Renal pelvis (tissue), 4 donors: ENCODE measurements around the gene CYFIP1. TPM values are rescaled to one million over a fixed set of nuclear protein-coding genes. Genes with fewer than 3 reads are reported as not detected.

Experiments used
- DNase-seq: peaks from one replicate; pipeline ENCODE4 v3.0.0-alpha.2; 2013
- polyA plus RNA-seq, 3 donors: library from polyadenylated mRNA; unstranded; fragments of 120-200 nt; gene quantifications; one replicate each; pipeline ENCODE4 v1.2.1, GENCODE V29; 2013; ENCODE audit not compliant: insufficient read length in 3 of 3

CYFIP1 gene
- polyA plus RNA-seq, 3 donors, result 95.7 to 102 (median 102) TPM

GRCh38 chr15:22823495-22824128 lies 156.6 kb downstream of the CYFIP1 start:
- DNase-seq, result no peak

GRCh38 chr15:22819651-22820050 lies 160.5 kb downstream of the CYFIP1 start:
- no peak for DNase-seq

Other genes with a start within 250 kb of the CYFIP1 start
- gene NIPA1, start 193.7 kb downstream of the CYFIP1 start, polyA plus RNA-seq, result 10 to 100 TPM; 10.8 to 15.6 (median 14.1) TPM
- 10 to 100 TPM; 54.9 to 58.2 (median 56.0) TPM for gene NIPA2, start 141.7 kb downstream of the CYFIP1 start, polyA plus RNA-seq
- 10 to 100 TPM; 20.0 to 37.1 (median 32.9) TPM for gene TUBGCP5, start 59.2 kb upstream of the CYFIP1 start, polyA plus RNA-seq
- gene GOLGA6L1, start 156.5 kb upstream of the CYFIP1 start, polyA plus RNA-seq, result not detected